ENCODE results near the gene ARID1B. TPM values are rescaled to one million over a fixed set of nuclear protein-coding genes. Genes with fewer than 3 reads are reported as not detected.

ARID1B gene
- total RNA-seq, 1 donor from 2014 or later: 18.5 TPM

DNA sequence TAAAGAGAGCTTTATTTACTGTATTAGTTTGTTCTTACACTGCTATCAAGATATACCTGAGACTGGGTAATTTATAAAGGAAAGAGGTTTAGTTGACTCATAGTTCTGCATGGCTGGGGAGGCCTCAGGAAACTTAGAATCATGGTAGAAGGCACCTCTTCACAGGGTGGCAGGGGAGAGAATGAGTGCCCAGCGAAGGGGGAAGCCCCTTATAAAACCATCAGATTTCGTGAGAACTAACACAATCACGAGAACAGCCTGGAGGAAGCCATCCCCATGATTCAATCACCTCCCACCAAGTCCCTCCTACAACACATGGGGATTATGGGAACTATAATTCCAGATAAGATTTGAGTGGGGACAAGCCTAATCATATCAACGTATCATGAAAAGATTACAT lies 27.2 kb downstream of the ARID1B start:
- no peak overlapping the region for H3K4me3 ChIP-seq (ENCODE audit: low read depth, low read length)
- DNase-seq (ENCODE audit: low read depth): no peak
- no peak for TF ChIP-seq CTCF (conservative IDR thresholded peaks at IDR 0.05; ENCODE audit: low read depth, low read length)

DNA sequence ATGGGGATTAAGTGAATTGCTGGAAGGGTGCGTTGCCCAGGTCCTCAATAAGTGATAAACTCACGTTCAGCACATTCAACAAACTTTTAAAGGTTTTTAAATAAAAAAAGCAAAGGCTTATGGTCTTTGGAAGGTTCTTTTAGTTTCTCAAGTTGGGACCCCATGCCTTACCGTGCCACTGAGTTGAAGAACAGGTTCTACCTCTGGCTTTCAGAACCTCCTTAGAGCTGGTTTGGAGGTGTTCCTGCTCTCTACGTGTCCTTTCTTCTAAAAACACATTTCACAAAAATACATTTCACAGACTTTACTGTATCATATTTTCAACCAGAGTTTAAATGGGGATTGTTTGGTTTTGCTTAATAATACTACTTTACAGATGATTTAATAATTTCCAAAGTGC lies 29.0 kb downstream of the ARID1B start:
- no peak overlapping the region for H3K4me3 ChIP-seq (ENCODE audit: low read depth, low read length)
- DNase-seq (ENCODE audit: low read depth): no peak
- no peak for TF ChIP-seq CTCF (conservative IDR thresholded peaks at IDR 0.05; ENCODE audit: low read depth, low read length)

GRCh38 chr6:156807028-156807427 lies 29.9 kb downstream of the ARID1B start:
- no peak for TF ChIP-seq CTCF (conservative IDR thresholded peaks at IDR 0.05; ENCODE audit: low read depth, low read length)
- H3K4me3 ChIP-seq (ENCODE audit: low read depth, low read length): no peak overlapping the region
- no peak for DNase-seq (ENCODE audit: low read depth)

DNA sequence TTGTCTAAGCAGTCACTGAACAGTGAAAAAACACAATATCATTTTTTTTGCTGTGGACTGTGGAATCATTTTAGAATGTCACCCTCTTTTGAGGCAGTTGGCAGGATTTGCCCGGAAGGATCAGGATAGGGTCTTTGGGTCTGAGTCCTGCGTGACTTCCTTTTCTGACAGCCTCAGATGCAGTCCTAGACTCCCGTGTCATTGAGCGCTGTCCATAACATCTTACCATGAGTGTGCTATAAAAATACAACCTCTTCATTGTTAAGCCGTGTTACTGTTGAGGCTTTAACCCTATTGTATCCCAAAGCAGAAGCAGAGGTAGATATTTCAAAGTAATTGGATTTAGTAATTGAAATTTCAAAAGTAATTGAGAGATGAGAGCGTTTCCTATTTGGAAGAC lies 30.6 kb downstream of the ARID1B start:
- no peak for TF ChIP-seq CTCF (conservative IDR thresholded peaks at IDR 0.05; ENCODE audit: low read depth, low read length)
- DNase-seq (ENCODE audit: low read depth): no peak
- H3K4me3 ChIP-seq (ENCODE audit: low read depth, low read length): no peak overlapping the region

GRCh38 chr6:156808287-156808686 lies 31.1 kb downstream of the ARID1B start:
- no peak for DNase-seq (ENCODE audit: low read depth)
- no peak for TF ChIP-seq CTCF (conservative IDR thresholded peaks at IDR 0.05; ENCODE audit: low read depth, low read length)

DNA sequence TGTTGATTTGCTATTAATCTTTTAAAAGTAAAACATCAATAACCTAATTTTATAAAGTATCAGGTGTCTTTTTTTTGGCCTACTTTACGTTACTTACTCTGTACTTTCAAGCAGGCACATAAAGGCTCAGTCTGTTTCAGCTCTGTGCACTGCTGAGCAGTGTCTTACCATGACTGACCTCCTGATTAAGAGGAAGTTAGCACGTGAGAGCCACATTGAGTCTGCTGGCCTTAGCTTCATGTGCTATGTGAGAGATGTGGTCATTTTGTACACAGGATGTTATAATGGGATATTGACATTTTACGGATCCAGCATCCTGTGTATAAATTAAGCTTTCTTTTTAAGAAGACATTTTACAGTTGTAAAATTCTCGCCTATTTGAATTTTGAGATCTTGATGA lies 31.9 kb downstream of the ARID1B start:
- H3K4me3 ChIP-seq (ENCODE audit: low read depth, low read length): no peak overlapping the region
- no peak for DNase-seq (ENCODE audit: low read depth)
- TF ChIP-seq CTCF (conservative IDR thresholded peaks at IDR 0.05; ENCODE audit: low read depth, low read length): no peak

More at GRCh38 chr6:156808287-156808686, 31.1 kb downstream of the ARID1B start:
- no peak overlapping the region for H3K4me3 ChIP-seq (ENCODE audit: low read depth, low read length)

DNA sequence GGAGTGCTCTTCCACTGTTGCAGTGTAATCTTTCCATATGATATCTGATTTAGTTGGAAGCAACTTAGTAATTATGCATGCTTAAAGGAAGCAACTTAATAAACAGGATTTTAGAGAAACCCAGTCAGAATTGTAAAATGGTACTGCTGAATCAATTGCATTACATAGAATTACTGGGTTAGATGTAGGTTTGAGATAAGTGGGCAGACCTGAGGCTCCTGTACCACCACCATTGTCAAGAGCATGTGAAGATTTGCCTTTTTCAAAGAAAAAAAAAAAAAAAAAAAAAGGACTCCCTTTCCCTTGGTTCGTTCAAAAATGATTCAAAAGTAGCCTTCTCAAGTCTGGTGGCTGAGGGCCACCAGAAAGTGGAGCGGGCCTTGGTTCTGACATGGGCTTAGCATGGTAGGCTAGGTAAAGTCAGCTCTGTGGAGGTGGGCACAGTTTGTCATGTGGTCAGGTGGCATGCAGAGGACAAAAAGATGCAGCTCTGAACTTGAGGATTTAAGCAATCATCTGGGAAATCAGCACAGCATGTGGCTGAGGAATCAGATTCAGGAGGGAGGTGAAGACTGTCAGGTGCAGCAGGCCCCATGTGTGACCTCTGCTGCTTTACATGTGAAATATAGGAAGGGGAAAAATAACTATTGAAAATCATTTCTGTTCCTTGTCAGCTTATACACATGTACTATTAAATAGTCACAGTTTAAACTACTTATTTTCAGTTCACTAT lies 32.4 kb downstream of the ARID1B start:
- H3K4me3 ChIP-seq (ENCODE audit: low read depth, low read length): no peak overlapping the region
- no peak for TF ChIP-seq CTCF (conservative IDR thresholded peaks at IDR 0.05; ENCODE audit: low read depth, low read length)
- no peak for DNase-seq (ENCODE audit: low read depth)

All from epithelial cell of proximal tubule (primary cell).